Heart right ventricle (tissue), 16 donors: ENCODE results near the gene TMIGD3. TPM values are rescaled to one million over a fixed set of nuclear protein-coding genes. Genes with fewer than 3 reads are reported as not detected.
A peak's percentile ranks its signal among the peaks of the same experiment; 100 is the strongest.

Experiments used
- ATAC-seq, 8 donors: fragments of 200-7000 bp; cut with Tn5 transposase; one replicate each; pipeline ENCODE4 v1.9.1; 2020; ENCODE audit warnings: mild to moderate bottlenecking in 8 of 8, moderate library complexity in 8 of 8, moderate number of reproducible peaks in 1 of 8
- DNase-seq, 2 donors: peaks; one replicate each; pipeline ENCODE4 v3.0.0-alpha.2; 2020
- H3K27ac ChIP-seq, 10 donors: fragments of 200-600 bp; sonication (generic) in 2 of 10; one replicate each; pipeline versions ENCODE4 v1.5.0 to v1.8.0; 2020 to 2022; ENCODE audit warnings: mild to moderate bottlenecking in 3 of 10
- H3K27me3 ChIP-seq, 7 donors: fragments of 200-600 bp; one replicate each; pipeline ENCODE4 v1.8.0; 2021 to 2022; ENCODE audit warnings: mild to moderate bottlenecking in 2 of 7
- H3K36me3 ChIP-seq, 9 donors: fragments of 200-600 bp; sonication (generic) in 1 of 9; one replicate each; pipeline versions ENCODE4 v1.5.0 to v1.8.0; 2020 to 2022; ENCODE audit warnings: mild to moderate bottlenecking in 2 of 9
- H3K4me1 ChIP-seq, 9 donors: fragments of 200-600 bp; sonication (generic) in 1 of 9; one replicate each; pipeline versions ENCODE4 v1.5.0 to v1.8.0; 2020 to 2022; ENCODE audit warnings: mild to moderate bottlenecking in 4 of 9
- H3K4me3 ChIP-seq, 10 donors: fragments of 200-600 bp; sonication (generic) in 2 of 10; one replicate each; pipeline versions ENCODE4 v1.5.0 to v1.8.0; 2020 to 2022; ENCODE audit warnings: mild to moderate bottlenecking in 7 of 10, moderate library complexity in 2 of 10
- H3K9me3 ChIP-seq, 11 donors: fragments of 200-600 bp in 10 of 11; sonication (generic) in 2 of 11; one replicate each; pipeline versions ENCODE4 v1.5.0 to v1.8.0; 2013 to 2022; ENCODE audit warnings: mild to moderate bottlenecking in 2 of 11, control low read depth in 1 of 11, moderate library complexity in 1 of 11
- CTCF ChIP-seq, 9 donors: fragments of 200-600 bp; sonication (generic) in 2 of 9; IDR thresholded peaks; one replicate each; pipeline versions ENCODE4 v1.5.0 to v1.8.0; 2021 to 2022; ENCODE audit warnings: antibody characterized with exemption in 9 of 9, mild to moderate bottlenecking in 5 of 9, moderate library complexity in 1 of 9
- WGBS, 2 donors: extraction: QIAGEN DNeasy Blood & Tissue Kit; methylation state at CpG; one replicate each; pipeline ENCODE4 v1.1.7; 2013; ENCODE audit warnings: inconsistent platforms in 1 of 2; 5-methylcytosine and 5-hydroxymethylcytosine counted together
- intact Hi-C, 10 donors: fragments of 100-400 bp; cut with DNase I; formaldehyde crosslinking; loops; one replicate each; pipeline versions ENCODE4 v1.11.1 to v1.14.2; 2022
- polyA plus RNA-seq, 2 donors: library from polyadenylated mRNA; stranded (reverse); fragments of 200-250 nt; gene quantifications; one replicate each; pipeline ENCODE4 v1.2.3, GENCODE V29; 2013
- total RNA-seq, 10 donors: library from RNA; stranded (reverse); fragmentation: NEBNext Ultra II Directional in 3 of 10; extraction: Animal tissue kit (Norgen Biotek cat#: 25700) in 3 of 10; gene quantifications; one replicate each; pipeline versions ENCODE4 v1.2.1 to v1.2.4, GENCODE V29; 2021 to 2023
- donor health status: Arrhythmogenic right ventricular cardiomyopathy.
- donor health status: ischemic (EF 13 %, LVEDD 7.1; RV severe dilation, severe dysfunction).
- donor health status: healthy with polysubstance abuse.
- donor health status: DM: no; HTN: yes; CAD: no.
- donor health status: DM: no; HTN: no; CAD: no.
- donor health status: ischemic (EF 25% LVEDD 6.9; RV normal size, moderate dysfunction).
- donor health status: ischemic (EF 25% LVEDD 5.7; RV mildly dilated, moderate dysfunction).
- donor health status: healthy.
- donor health status: DM: yes; HTN: yes; CAD: no.
- donor health status: Ischemic cardiomyopathy.
- donor health status: ischemic (EF 35%, LVEDD 5.7; RV mildly dilated, moderate dysfunction).
- donor health status: nonischemic (EF 11% LVEDD 7.7; RV severe dilation, severe dysfunction).
- donor health status: DM: yes; HTN: yes; CAD: no.
- donor health status: PGD.
- donor health status: ischemic (EF 29% LVEDD 5.4; RV normal size, mild dysfunction).
- donor health status: nonischemic (EF 23%, LVEDD 6.1; RV moderate dilation, normal function).

The TMIGD3 gene
- total and polyA plus RNA-seq, 12 donors, result 0.43 to 6.2 (median 1.4) TPM; not detected in 5

GRCh38 chr1:111535256-111536191 is 32.1 kb upstream of the TMIGD3 start:
- Histone ChIP-seq H3K27me3 (no peaks in the 10 kb centered on the region), H3K4me1 (peaks cover 0 to 17% (median 5%) of the 10 kb centered on the region in 9 donors), H3K9me3 (no peaks in the 10 kb centered on the region), H3K27ac (peak overlapping the region in 4 of 10 donors; percentile 5 to 30 (median 10)), H3K36me3 (no peaks in the 10 kb centered on the region), H3K4me3 (no peak overlapping the region)
- WGBS, 2 donors, result 49% methylated on average over 14 of the region's 14 CpGs
- no peak for DNase-seq
- intact Hi-C loops, result no loop called here
- TF ChIP-seq CTCF (IDR thresholded peaks at IDR 0.05), result no peak
- ATAC-seq, result peak in 3 of 8 donors; percentile 20 to 41 (median 24)

- Histone ChIP-seq H3K4me1 (peaks cover 13 to 34% (median 24%) of the 10 kb centered on the region in 9 donors), H3K27ac (no peak overlapping the region), H3K4me3 (no peak overlapping the region), H3K9me3 (peaks cover 0 to 6% (median 0%) of the 10 kb centered on the region in 11 donors), H3K36me3 (no peaks in the 10 kb centered on the region), H3K27me3 (no peaks in the 10 kb centered on the region)
- no peak for ATAC-seq
- TF ChIP-seq CTCF (IDR thresholded peaks at IDR 0.05), result no peak
- intact Hi-C loops, result no loop called here
- 96 to 97% methylated on average over 3 of the region's 3 CpGs for WGBS, 2 donors
- no peak for DNase-seq
Observed at GRCh38 chr1:111520053-111520452, 16.6 kb upstream of the TMIGD3 start.

GRCh38 chr1:111517469-111518225 is 14.2 kb upstream of the TMIGD3 start:
- intact Hi-C loops, result loop anchor here in 6 of 10 donors (2.0 to 10.0 kb wide), 5 partner anchors 57 to 107 kb away; no protein-coding TSS in a partner anchor
- Histone ChIP-seq H3K27me3 (no peaks in the 10 kb centered on the region), H3K4me3 (no peak overlapping the region), H3K36me3 (no peaks in the 10 kb centered on the region), H3K27ac (peak overlapping the region in 7 of 10 donors; percentile 89 to 96 (median 91)), H3K9me3 (no peaks in the 10 kb centered on the region), H3K4me1 (peaks cover 19 to 57% (median 46%) of the 10 kb centered on the region in 9 donors)
- 94 to 97% methylated on average over 1 of the region's 1 CpG for WGBS, 2 donors
- DNase-seq (no peak), ATAC-seq (no peak)
- no peak for TF ChIP-seq CTCF (IDR thresholded peaks at IDR 0.05)

- intact Hi-C loops, result loop anchor here in 6 of 10 donors (2.0 to 10.0 kb wide), 5 partner anchors 59 to 109 kb away; no protein-coding TSS in a partner anchor
- Histone ChIP-seq H3K9me3 (no peaks in the 10 kb centered on the region), H3K27me3 (no peaks in the 10 kb centered on the region), H3K4me3 (peak overlapping the region; percentile 9 to 56 (median 48)), H3K27ac (peak overlapping the region; percentile 82 to 96 (median 90)), H3K36me3 (no peaks in the 10 kb centered on the region), H3K4me1 (peaks cover 19 to 71% (median 55%) of the 10 kb centered on the region in 9 donors)
- peak; percentile 9 to 63 (median 48) for TF ChIP-seq CTCF (IDR thresholded peaks at IDR 0.05)
- ATAC-seq, result peak; percentile 64 to 87 (median 82)
- 4 to 6% methylated on average over 13 of the region's 13 CpGs for WGBS, 2 donors
- DNase-seq, result peak; percentile 47 to 86
Observed at GRCh38 chr1:111516005-111516535, 12.6 kb upstream of the TMIGD3 start.
